ENCODE measurements around the gene SH3RF2.
A peak's percentile ranks its signal among the peaks of the same experiment; 100 is the strongest.
"Not testable (repeated sequence)": the region's sequence is repeated elsewhere in the genome, so short reads cannot be mapped to it uniquely, and the experiment has no call there.

Gene SH3RF2

GRCh38 chr5:146076455-146076854 lies 140.1 kb downstream of the SH3RF2 start:
- DNase-seq: peak in 9 of 58 donors; percentile 3 to 40 (median 6)

- no peak for DNase-seq
Observed at GRCh38 chr5:146078566-146078965, 142.2 kb downstream of the SH3RF2 start.

GRCh38 chr5:146079695-146080373 lies 143.5 kb downstream of the SH3RF2 start:
- DNase-seq: no peak

- no peak for DNase-seq
Observed at GRCh38 chr5:146081556-146081955, 145.2 kb downstream of the SH3RF2 start.

- no peak for DNase-seq
Observed at GRCh38 chr5:146082798-146083197, 146.4 kb downstream of the SH3RF2 start.

- DNase-seq: no peak
Observed at GRCh38 chr5:146084376-146084775, 148.0 kb downstream of the SH3RF2 start.

- no peak for DNase-seq
Observed at GRCh38 chr5:146088098-146088497, 151.7 kb downstream of the SH3RF2 start.

GRCh38 chr5:146089287-146089686 lies 152.9 kb downstream of the SH3RF2 start:
- DNase-seq: no peak

GRCh38 chr5:146091881-146092280 lies 155.5 kb downstream of the SH3RF2 start:
- DNase-seq: peak in 2 of 58 donors; percentile 16 to 26

- DNase-seq: peak in 25 of 58 donors; percentile 0 to 65 (median 20)
Observed at GRCh38 chr5:146098047-146098446, 161.7 kb downstream of the SH3RF2 start.

GRCh38 chr5:146101646-146102045 lies 165.3 kb downstream of the SH3RF2 start:
- no peak for DNase-seq

GRCh38 chr5:146103594-146103993 lies 167.2 kb downstream of the SH3RF2 start:
- DNase-seq: no peak

- no peak for DNase-seq
Observed at GRCh38 chr5:146105477-146105876, 169.1 kb downstream of the SH3RF2 start, which contains the start of gene PLAC8L1. TSS of gene PLAC8L1 (minus strand) at chr5:146105577. CDS start at chr5:146104311, 1,266 bp downstream.

- DNase-seq: no peak
Observed at GRCh38 chr5:146107901-146108300, 171.5 kb downstream of the SH3RF2 start.

- DNase-seq: not testable (repeated sequence)
Observed at GRCh38 chr5:146108870-146109269, 172.5 kb downstream of the SH3RF2 start.

- DNase-seq: no peak
Observed at GRCh38 chr5:146109379-146109778, 173.0 kb downstream of the SH3RF2 start.

- DNase-seq: no peak
Observed at GRCh38 chr5:146111409-146111808, 175.0 kb downstream of the SH3RF2 start.

- DNase-seq: no peak
Observed at GRCh38 chr5:146112476-146112875, 176.1 kb downstream of the SH3RF2 start.
